Ishikawa (cell line): ENCODE data around the gene ATL1.

ENCODE experiments used
- CREB1 ChIP-seq: IDR thresholded peaks from 2 replicates; pipeline ENCODE4 v1.6.1; 2012; ENCODE audit warnings: low read depth
- EP300 ChIP-seq: IDR thresholded peaks from 2 replicates; pipeline ENCODE4 v1.6.1; 2012; ENCODE audit warnings: borderline replicate concordance
- NFIC ChIP-seq: IDR thresholded peaks from 2 replicates; pipeline ENCODE4 v1.6.1; 2012
- RAD21 ChIP-seq: IDR thresholded peaks from 2 replicates; pipeline ENCODE4 v1.6.1; 2012; ENCODE audit warnings: low read depth
- TAF1 ChIP-seq: IDR thresholded peaks from 2 replicates; pipeline ENCODE4 v1.6.1; 2012; ENCODE audit warnings: low read depth, mild to moderate bottlenecking
- TCF12 ChIP-seq: IDR thresholded peaks from 2 replicates; pipeline ENCODE4 v1.6.1; 2012; ENCODE audit warnings: low read depth
- YY1 ChIP-seq: IDR thresholded peaks from 2 replicates; pipeline ENCODE4 v1.6.1; 2012; ENCODE audit warnings: low read depth
- TF ChIP-seq, protein P1 (sequence below): IDR thresholded peaks from 2 replicates; pipeline ENCODE4 v1.6.1; 2012
- TF ChIP-seq, protein P2 (sequence below): IDR thresholded peaks from 2 replicates; pipeline ENCODE4 v1.6.1; 2012
- TF ChIP-seq, protein P3 (sequence below): IDR thresholded peaks from 2 replicates; pipeline ENCODE4 v1.6.1; 2012; ENCODE audit warnings: low read depth, mild to moderate bottlenecking

DNA sequence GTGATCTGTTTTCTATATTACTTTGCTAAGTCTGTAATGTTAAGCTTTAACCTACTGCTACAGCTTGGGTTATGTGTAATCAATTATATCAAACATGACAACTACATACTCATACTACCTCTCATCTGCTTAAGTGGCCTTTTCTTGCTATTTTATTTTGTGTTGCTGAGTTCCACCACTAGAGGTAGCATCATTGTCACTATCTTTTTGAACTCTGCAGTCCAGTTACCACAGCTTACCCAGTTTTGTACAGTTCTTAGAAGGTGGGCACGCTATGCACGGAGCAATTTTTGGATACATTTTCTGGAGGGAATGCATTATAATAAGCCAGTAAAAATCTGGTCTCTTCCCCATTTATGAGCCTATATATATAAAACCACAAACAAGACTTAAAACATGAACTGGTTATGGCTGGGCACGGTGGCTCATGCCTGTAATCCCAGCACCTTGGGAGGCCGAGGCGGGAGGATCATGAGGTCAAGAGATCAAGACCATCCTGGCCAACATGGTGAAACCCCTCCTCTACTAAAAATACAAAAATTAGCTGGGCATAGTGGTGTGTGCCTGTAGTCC lies 59.7 kb downstream of the ATL1 start:
- TF ChIP-seq YY1 = no peak
- TF ChIP-seq, protein P1, sequence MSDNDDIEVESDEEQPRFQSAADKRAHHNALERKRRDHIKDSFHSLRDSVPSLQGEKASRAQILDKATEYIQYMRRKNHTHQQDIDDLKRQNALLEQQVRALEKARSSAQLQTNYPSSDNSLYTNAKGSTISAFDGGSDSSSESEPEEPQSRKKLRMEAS = no peak
- TF ChIP-seq TCF12 = no peak
- no peak for TF ChIP-seq TAF1
- TF ChIP-seq CREB1 = no peak
- TF ChIP-seq, protein P2, sequence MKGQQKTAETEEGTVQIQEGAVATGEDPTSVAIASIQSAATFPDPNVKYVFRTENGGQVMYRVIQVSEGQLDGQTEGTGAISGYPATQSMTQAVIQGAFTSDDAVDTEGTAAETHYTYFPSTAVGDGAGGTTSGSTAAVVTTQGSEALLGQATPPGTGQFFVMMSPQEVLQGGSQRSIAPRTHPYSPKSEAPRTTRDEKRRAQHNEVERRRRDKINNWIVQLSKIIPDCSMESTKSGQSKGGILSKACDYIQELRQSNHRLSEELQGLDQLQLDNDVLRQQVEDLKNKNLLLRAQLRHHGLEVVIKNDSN = no peak
- peak; percentile 68 for TF ChIP-seq RAD21
- TF ChIP-seq NFIC = no peak
- TF ChIP-seq, protein P3, sequence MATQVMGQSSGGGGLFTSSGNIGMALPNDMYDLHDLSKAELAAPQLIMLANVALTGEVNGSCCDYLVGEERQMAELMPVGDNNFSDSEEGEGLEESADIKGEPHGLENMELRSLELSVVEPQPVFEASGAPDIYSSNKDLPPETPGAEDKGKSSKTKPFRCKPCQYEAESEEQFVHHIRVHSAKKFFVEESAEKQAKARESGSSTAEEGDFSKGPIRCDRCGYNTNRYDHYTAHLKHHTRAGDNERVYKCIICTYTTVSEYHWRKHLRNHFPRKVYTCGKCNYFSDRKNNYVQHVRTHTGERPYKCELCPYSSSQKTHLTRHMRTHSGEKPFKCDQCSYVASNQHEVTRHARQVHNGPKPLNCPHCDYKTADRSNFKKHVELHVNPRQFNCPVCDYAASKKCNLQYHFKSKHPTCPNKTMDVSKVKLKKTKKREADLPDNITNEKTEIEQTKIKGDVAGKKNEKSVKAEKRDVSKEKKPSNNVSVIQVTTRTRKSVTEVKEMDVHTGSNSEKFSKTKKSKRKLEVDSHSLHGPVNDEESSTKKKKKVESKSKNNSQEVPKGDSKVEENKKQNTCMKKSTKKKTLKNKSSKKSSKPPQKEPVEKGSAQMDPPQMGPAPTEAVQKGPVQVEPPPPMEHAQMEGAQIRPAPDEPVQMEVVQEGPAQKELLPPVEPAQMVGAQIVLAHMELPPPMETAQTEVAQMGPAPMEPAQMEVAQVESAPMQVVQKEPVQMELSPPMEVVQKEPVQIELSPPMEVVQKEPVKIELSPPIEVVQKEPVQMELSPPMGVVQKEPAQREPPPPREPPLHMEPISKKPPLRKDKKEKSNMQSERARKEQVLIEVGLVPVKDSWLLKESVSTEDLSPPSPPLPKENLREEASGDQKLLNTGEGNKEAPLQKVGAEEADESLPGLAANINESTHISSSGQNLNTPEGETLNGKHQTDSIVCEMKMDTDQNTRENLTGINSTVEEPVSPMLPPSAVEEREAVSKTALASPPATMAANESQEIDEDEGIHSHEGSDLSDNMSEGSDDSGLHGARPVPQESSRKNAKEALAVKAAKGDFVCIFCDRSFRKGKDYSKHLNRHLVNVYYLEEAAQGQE = no peak
- no peak for TF ChIP-seq EP300
